ENCODE measurements around the gene SRGAP2B.
"Not testable (repeated sequence)": the region's sequence is repeated elsewhere in the genome, so short reads cannot be mapped to it uniquely, and the experiment has no call there.

DNA sequence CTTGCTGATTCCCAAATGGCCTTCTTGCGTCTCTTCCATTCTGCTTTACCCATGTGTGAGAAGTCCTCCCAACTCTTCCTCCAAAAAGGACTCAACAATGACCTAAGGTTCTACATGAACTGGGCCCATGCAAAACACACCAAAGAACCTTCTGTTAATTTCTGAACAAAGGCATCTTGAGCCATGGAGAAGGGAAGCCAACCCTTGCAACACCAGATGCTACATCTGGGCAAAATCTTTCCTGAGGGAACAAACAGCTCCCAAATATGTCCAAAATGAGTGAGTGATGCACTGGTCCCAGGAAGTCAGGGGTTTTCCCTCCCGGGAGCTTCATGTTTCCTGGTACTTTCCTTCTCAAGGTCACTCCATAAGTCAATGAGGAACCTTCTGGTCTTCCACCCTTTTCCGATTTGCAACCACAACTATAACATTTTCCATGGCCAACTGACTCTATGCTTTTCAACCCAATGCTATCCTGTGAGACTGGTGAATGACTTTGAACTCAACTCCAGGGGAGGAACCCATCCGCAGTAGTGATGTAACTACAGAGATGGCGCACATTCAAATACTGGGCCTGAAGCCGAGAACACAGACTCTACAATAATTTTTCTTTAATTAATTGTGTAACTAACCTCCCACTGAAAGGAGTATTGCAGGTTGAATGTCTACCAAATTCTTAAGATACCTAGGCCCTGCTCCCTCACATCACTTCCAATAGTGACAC is 112.2 kb downstream of the SRGAP2B start:
- not testable (repeated sequence) for TF ChIP-seq CTCF, POLR2A (IDR thresholded peaks at IDR 0.05)
